Fibroblast of peridontal ligament (primary cell): Measurements from ENCODE around the gene ADIRF.
"Not testable (repeated sequence)": the region's sequence is repeated elsewhere in the genome, so short reads cannot be mapped to it uniquely, and the experiment has no call there.

Experiments used
- DNase-seq: peaks from one replicate; pipeline ENCODE4 v3.0.0-alpha.2; 2010; ENCODE audit errors: extremely low read depth

ADIRF gene

GRCh38 chr10:86945361-86946212, 22.7 kb upstream of the ADIRF start:
- DNase-seq: no peak

- no peak for DNase-seq
These were observed 21.8 kb upstream of the ADIRF start for GRCh38 chr10:86946213-86947155.

DNA sequence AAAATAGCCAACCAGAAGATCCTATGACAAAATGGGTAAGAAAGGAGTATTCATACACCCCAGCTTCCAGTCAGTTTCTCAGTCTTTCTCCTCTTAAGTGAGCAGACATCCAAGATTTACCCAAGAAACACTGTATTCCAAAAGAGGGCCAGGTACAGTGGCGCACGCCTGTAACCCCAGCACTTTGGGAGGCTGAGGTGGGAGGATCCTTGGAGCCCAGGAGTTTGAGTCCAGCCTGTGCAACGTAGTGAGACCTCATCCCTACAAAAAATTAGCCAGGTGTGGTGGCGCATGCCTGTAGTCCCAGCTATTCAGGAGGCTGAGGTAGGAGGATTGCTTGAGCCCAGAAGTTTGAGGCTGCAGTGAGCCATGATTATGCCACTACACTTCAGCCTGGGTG, 20.5 kb upstream of the ADIRF start:
- not testable (repeated sequence) for DNase-seq

GRCh38 chr10:86950349-86950748, 17.9 kb upstream of the ADIRF start:
- DNase-seq: no peak

- no peak for DNase-seq
These were observed 17.0 kb upstream of the ADIRF start for GRCh38 chr10:86951184-86951761.

GRCh38 chr10:86952106-86952505, 16.2 kb upstream of the ADIRF start:
- no peak for DNase-seq

DNA sequence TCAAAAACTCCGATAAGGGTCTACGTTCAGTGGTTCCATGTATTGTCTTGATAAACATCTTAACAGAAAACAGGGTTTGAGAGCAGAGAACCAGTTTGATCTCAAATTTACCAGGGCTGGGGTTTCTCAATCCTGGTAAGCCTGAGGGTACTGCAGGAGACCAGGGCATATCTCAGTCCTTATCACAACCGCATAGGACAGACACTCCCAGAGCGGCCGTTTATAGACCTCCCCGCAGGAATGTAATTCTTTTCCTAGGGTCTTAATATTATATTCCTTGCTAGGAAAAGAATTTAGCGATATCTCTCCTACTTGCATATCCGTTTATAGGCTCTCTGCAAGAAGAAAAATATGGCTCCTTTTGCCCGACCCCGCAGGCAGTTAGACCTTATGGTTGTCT, 15.6 kb upstream of the ADIRF start:
- DNase-seq: not testable (repeated sequence)

- DNase-seq: no peak
These were observed 14.3 kb upstream of the ADIRF start for GRCh38 chr10:86953747-86954680.

DNA sequence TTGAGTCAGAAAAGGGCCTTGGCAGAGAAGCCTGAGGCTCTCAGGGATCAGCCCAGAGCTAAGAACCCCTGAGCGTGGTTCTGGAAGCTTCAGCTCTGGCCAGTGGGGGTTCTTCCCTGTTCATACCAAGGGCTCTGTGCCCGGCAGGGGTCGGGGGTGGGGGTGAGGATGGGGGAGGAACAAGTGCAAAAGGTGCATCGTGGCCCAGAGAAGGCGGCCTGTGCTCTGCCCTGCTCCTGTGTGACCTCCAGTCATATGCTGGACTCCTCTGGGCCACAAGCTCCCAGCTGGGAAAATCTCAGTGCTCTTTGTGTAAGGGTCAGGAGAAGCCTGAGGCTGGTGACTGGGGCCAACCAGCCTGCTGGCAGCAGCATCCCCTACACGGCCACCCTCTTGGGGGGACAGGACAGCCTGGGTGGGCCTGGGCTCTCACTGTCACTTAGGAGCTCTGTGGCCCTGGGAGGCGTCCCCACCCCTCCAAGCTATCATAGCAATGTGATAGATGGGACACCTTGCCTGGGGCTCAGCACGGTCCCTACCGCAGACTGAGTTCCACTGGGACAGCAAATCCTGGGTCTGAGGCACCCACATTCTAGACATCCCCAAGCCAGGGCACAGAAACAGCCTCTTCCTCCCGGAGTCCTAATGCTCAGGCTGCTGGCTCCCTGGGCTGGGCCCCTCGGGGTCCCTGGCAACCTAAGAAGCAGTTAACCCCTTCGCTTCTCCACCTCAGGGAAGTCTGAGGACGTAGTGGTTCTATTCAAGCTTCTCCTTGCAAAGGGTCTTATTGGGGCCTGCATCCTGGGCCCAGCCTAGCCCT, 13.4 kb upstream of the ADIRF start:
- no peak for DNase-seq

- DNase-seq: no peak
These were observed 12.6 kb upstream of the ADIRF start for GRCh38 chr10:86955501-86956194.

- DNase-seq: no peak
These were observed 12.0 kb upstream of the ADIRF start for GRCh38 chr10:86956195-86956847.

DNA sequence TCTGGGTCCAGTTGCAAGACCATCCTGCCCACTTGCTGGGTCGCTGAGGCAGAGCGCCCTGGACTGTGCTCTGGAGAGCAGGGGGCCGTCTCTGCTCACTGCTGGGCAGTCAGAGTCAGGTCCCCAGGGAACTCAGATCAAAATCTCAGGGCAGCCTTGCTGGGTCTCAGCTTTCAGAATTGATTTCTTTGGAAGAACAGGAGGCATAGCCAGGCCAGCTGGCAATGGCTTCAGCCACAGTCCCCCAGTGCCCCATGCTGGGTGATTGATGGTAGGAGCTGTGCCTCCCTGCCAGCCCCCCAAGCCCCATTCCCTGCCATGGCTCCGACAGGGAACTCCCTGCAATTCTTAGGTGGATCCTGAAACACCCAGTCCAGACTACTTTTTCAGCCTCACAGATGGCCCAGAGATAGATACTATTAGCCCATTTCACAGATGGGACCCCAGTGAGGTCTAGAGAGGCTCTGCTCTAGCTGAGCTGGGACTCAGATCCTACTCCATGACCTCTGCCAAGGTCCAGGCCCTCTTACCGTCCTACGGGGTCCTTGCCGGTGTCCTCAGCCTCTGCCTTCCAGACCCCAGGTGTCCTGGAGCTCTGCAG, 11.3 kb upstream of the ADIRF start:
- no peak for DNase-seq

- DNase-seq: no peak
These were observed 10.7 kb upstream of the ADIRF start, which contains the start of gene MMRN2 for GRCh38 chr10:86957471-86958115. Gene MMRN2, minus strand, starts transcription at chr10:86957615. Its CDS starts 74 bp downstream, at chr10:86957541.

- no peak for DNase-seq
These were observed 10.0 kb upstream of the ADIRF start, which contains the start of gene SNCG for GRCh38 chr10:86958116-86958900. Gene SNCG, plus strand, starts transcription at chr10:86958599. Its CDS starts 99 bp downstream, at chr10:86958698.

DNA sequence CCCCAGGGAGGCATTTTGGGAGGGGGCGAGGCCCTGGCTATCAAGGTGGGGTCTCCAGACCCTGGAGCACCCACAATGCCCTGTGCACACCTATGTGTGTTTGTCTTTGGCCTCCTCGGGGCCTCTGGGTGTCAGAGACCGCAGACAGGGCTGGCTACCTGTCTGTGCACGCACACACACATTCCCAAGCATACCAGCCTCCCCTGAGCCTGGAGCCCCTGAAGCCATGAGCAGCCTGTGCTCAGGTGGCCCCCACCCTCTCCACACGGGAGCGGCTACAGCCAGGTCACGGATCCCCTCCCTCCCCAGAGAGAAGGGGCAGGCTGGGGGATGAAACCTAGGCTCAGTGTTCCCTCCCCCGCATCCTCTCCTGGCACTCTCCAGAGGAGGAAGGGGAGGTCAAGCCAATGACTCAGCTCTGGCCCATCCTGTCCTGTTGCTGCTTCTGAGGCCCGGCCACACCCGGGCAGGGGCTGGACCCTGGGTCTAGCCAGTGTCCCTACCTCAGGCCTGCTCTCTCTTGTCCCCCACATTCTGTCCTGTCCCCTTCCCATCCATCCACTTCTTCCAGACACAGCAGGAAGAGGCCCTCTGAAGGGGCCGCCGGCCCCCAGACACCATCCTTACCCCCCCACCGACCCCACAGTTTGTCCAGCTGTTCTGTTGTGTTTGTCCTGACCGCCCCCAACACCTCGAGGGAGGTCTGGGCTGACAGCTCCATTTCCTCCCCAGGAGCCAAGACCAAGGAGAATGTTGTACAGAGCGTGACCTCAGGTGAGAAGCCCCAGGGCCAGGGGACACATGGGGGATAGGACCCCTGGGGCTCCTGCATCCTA, 9.2 kb upstream of the ADIRF start:
- no peak for DNase-seq

GRCh38 chr10:86959737-86960002, 8.6 kb upstream of the ADIRF start:
- no peak for DNase-seq
